NB4 (cell line): ENCODE measurements around the gene ZNF22.

Experiments used
- DNase-seq: peaks from one replicate; pipeline ENCODE4 v3.0.0; 2010; ENCODE audit warnings: low read depth
- H3K4me3 ChIP-seq: one replicate; pipeline ENCODE4 v1.5.1; 2011; ENCODE audit warnings: mild to moderate bottlenecking, low read depth, low read length, moderate library complexity
- MYC ChIP-seq: IDR thresholded peaks from 2 replicates; pipeline ENCODE4 v1.6.1; 2011; ENCODE audit warnings: low read depth, low read length
- POLR2A ChIP-seq: IDR thresholded peaks from 2 replicates; pipeline ENCODE4 v1.6.1; 2011; ENCODE audit warnings: mild to moderate bottlenecking; ENCODE audit not compliant: insufficient read length; ENCODE audit errors: extremely low read depth
- TF ChIP-seq, protein P1 (sequence below): IDR thresholded peaks from one replicate; pipeline ENCODE4 v1.5.1; 2012; ENCODE audit warnings: low read depth, low read length
- TF ChIP-seq, protein P2 (sequence below): IDR thresholded peaks from 2 replicates; pipeline ENCODE4 v1.6.1; 2011; ENCODE audit warnings: low read depth, low read length

The ZNF22 gene

DNA sequence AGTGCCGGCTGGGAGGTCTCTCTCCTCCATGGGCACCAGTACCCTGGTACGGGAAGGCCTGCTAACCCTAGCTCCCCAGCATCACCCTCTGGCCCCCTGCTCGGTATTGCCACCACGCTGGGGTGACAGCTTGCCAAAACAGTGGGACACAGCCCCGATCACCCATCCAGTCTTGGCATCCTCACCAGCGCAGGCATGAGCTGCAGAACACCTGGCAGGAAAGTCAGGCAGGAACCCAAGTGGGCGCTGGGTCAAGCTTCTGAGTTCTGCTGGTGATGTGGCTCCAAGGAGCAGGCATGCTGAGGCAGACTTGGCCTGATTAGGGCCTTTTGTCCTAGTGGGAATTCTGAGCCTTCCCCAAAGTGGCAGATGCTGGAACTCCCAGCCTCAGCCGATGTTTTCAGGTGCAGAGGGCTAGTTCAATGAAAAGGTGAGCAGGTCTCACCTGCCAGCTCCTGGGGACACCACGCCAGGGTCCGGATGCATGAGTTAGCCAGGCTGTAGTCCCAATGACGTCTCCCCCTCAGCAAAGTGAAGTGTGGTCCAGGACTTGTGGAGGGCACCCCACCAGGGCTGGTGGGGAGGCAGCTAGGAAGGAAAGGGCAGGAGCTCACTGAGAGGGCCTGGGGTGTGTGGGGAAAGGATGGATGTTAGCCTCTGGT lies 8.5 kb upstream of the ZNF22 start:
- H3K4me3 ChIP-seq = no peak overlapping the region
- TF ChIP-seq, protein P1, sequence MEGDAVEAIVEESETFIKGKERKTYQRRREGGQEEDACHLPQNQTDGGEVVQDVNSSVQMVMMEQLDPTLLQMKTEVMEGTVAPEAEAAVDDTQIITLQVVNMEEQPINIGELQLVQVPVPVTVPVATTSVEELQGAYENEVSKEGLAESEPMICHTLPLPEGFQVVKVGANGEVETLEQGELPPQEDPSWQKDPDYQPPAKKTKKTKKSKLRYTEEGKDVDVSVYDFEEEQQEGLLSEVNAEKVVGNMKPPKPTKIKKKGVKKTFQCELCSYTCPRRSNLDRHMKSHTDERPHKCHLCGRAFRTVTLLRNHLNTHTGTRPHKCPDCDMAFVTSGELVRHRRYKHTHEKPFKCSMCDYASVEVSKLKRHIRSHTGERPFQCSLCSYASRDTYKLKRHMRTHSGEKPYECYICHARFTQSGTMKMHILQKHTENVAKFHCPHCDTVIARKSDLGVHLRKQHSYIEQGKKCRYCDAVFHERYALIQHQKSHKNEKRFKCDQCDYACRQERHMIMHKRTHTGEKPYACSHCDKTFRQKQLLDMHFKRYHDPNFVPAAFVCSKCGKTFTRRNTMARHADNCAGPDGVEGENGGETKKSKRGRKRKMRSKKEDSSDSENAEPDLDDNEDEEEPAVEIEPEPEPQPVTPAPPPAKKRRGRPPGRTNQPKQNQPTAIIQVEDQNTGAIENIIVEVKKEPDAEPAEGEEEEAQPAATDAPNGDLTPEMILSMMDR = no peak
- TF ChIP-seq MYC = no peak
- no peak for TF ChIP-seq POLR2A
- TF ChIP-seq, protein P2, sequence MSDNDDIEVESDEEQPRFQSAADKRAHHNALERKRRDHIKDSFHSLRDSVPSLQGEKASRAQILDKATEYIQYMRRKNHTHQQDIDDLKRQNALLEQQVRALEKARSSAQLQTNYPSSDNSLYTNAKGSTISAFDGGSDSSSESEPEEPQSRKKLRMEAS = no peak
- DNase-seq = no peak

DNA sequence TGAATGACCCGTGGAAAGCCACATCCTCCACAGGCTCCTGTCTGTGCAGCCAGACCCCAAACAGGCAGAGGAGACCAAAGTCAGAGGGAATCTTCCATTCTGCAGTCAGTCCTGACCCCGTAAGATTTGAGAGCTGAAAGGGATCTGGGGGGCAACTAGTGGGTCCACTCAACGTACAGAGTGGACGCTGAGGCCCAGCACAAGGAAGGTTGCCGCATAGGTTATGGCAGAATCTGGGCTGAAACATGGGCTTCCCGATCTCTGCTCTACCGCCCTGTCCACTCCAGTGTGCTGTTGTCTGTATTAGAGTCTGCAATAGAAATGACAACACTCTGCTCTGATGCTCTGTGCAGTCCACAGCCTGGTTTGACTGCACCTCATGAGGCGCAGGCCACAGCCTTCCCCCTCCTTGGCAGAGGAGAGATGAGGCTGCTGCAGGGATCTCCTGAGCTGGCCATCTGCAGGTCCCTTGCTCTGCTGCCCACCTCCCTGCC lies 7.9 kb upstream of the ZNF22 start:
- DNase-seq = no peak
- TF ChIP-seq, protein P1 = no peak
- TF ChIP-seq POLR2A (no peak), MYC (no peak)

DNA sequence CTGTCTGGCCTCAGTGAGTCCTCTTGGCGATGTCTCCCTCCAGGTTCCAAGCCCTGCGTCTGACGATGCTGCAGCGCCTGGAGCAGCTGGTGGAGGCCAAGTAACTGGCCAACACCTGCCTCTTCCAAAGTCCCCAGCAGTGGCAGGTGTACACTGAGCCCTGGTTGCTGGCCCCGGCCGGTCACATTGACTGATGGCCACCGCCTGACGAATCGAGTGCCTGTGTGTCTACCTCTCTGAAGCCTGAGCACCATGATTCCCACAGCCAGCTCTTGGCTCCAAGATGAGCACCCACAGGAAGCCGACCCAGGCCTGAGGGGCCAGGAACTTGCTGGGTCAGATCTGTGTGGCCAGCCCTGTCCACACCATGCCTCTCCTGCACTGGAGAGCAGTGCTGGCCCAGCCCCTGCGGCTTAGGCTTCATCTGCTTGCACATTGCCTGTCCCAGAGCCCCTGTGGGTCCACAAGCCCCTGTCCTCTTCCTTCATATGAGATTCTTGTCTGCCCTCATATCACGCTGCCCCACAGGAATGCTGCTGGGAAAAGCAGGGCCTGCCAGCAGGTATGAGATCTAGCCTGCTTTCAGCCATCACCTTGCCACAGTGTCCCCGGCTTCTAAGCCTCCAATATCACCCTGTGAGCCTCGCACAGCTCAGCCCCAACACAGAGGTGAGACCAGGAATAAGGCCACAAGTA lies 7.3 kb upstream of the ZNF22 start:
- no peak overlapping the region for H3K4me3 ChIP-seq
- TF ChIP-seq, protein P2 = no peak
- TF ChIP-seq POLR2A (no peak), MYC (no peak)
- TF ChIP-seq, protein P1 = no peak
- no peak for DNase-seq

More for the DNA sequence above, 7.9 kb upstream of the ZNF22 start:
- H3K4me3 ChIP-seq = no peak overlapping the region

DNA sequence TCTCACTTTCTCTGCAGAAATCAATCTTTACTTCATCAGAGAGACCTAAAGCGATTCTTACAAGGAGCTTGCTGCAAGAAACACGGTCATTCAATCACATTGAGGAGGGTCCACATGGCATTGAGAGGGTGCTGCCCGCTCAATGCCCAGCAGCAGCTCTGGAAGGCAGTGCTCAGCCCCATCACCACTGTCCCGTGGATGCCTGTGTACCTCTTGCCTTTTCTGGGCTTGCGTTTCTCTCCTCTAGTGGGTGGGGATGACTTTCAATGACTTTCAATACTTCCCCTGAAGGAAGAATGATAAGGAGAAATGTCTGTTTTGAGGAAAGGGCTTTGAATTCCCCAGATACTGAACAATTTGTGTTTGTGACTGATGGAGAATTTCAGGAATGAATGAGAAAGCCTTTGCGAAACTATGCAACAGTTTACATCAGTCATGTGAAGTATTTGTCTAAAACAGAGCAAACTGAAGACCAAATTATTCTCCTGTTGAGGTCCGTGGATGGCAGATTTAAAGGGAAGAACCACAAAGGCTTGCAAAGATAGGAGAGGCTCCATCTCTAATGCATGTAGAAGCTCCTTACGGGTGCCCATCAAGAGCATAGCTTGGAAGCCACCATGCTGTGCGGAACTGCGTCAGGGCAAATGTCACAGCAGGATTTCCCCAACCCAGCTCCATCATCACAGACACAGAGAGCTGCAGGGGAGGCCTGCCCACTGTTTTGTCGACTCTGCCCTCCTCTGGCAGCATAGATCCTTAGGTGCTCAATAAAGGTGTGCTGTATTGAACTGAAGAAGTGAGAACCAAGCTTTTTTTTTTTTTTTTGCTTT lies 6.6 kb upstream of the ZNF22 start:
- TF ChIP-seq POLR2A = no peak
- TF ChIP-seq, protein P1 = no peak
- TF ChIP-seq MYC = no peak
- TF ChIP-seq, protein P2 = no peak
- DNase-seq = no peak
- no peak overlapping the region for H3K4me3 ChIP-seq

DNA sequence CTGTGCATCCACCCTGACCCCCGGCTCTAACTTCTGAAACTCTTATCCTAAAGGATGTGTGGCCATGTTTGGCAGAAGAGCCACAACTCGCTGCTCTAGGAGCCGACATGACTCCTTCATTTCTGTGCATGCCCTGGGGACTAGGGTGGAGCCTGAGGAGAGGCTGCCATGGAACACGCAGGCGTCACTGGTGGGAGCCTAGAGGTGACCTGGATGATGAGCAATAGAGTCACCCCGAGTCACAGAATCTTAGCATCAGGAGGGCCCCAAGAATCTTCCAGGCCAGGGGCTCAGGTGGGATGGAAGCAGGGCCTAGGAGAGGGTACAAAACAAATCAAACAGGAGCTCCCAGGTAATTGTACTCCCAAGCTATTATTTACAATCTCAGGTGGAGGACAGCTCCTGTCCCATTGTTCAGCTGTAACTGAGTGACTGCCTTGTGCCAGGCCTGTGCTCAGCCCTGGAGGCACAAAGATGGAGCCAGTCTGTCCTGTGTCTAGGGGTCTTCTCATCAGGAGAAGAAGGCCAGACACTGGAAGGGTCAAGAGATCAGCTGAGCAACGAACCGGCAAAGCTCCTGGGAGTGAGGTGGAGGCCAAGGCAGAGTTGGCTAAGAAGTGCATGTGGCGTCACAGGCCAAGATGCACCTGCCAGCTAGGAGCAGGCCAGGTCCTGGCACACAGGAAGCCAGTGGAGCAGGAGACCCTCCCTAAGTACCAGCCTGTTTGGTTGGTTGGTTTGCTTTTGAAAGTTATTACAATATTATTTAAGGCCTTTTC lies 5.8 kb upstream of the ZNF22 start:
- no peak for DNase-seq
- TF ChIP-seq, protein P1 = no peak
- TF ChIP-seq POLR2A (no peak), MYC (no peak)
- TF ChIP-seq, protein P2 = no peak
- no peak overlapping the region for H3K4me3 ChIP-seq
